Common myeloid progenitor, CD34-positive (primary cell): ENCODE results near the gene FXN.
"Not testable (repeated sequence)": the region's sequence is repeated elsewhere in the genome, so short reads cannot be mapped to it uniquely, and the experiment has no call there.

Source experiments
- CTCF ChIA-PET: fragments of 350-600 bp; sonication (Branson Sonifier 250); formaldehyde crosslinking; loops from one replicate; lab custom pipeline; 2021; ENCODE audit warnings: antibody characterized with exemption; lab: Charles Lee
- POLR2A ChIA-PET: fragments of 350-600 bp; sonication (Branson Sonifier 250); formaldehyde crosslinking; loops from one replicate; lab custom pipeline; 2021; ENCODE audit warnings: antibody characterized with exemption; lab: Charles Lee
- DNase-seq, 3 donors: peaks; one replicate each; pipeline versions ENCODE4 v3.0.0 to v3.0.0-alpha.2; 2013
- H3K27ac ChIP-seq, 2 experiments: 1 replicate in 1 of 2; 2 replicates in 1 of 2; pipeline ENCODE4 v1.7.0; 2013; ENCODE audit warnings: inconsistent platforms in 2 of 2, low read length in 2 of 2, mild to moderate bottlenecking in 2 of 2, low read depth in 1 of 2, moderate library complexity in 1 of 2; ENCODE audit not compliant: severe bottlenecking in 2 of 2, insufficient read depth in 1 of 2, poor library complexity in 1 of 2
- H3K27me3 ChIP-seq, 5 experiments: replicated peaks in 2 of 5; 1 replicate in 3 of 5; 2 replicates in 2 of 5; pipeline versions ENCODE4 v1.6.1 to v1.7.0; 2013; ENCODE audit warnings: low read length in 4 of 5, mild to moderate bottlenecking in 2 of 5, moderate library complexity in 2 of 5, inconsistent platforms in 1 of 5; ENCODE audit not compliant: insufficient read depth in 5 of 5, control insufficient read depth in 4 of 5
- H3K36me3 ChIP-seq, 4 experiments: 1 replicate in 2 of 4; 2 replicates in 2 of 4; pipeline versions ENCODE4 v1.6.1 to v1.7.0; 2013; ENCODE audit warnings: low read length in 3 of 4, control low read depth in 1 of 4, mild to moderate bottlenecking in 1 of 4; ENCODE audit not compliant: control insufficient read depth in 4 of 4, insufficient read depth in 4 of 4
- H3K4me1 ChIP-seq, 4 experiments: 1 replicate in 3 of 4; 2 replicates in 1 of 4; pipeline versions ENCODE4 v1.6.1 to v1.7.1; 2013; ENCODE audit warnings: low read length in 3 of 4, mild to moderate bottlenecking in 3 of 4, control low read depth in 1 of 4, inconsistent platforms in 1 of 4, moderate library complexity in 1 of 4; ENCODE audit not compliant: control insufficient read depth in 4 of 4, insufficient read depth in 4 of 4; ENCODE audit errors: control extremely low read depth in 1 of 4
- H3K4me3 ChIP-seq, 7 experiments: 1 replicate in 4 of 7; 2 replicates in 3 of 7; pipeline versions ENCODE4 v1.5.1 to v1.7.0; 2013; ENCODE audit warnings: mild to moderate bottlenecking in 7 of 7, low read length in 6 of 7, moderate library complexity in 6 of 7, inconsistent platforms in 2 of 7, low read depth in 2 of 7, control low read depth in 1 of 7; ENCODE audit not compliant: insufficient read depth in 4 of 7, control insufficient read depth in 1 of 7; ENCODE audit errors: extremely low read depth in 1 of 7
- H3K9me3 ChIP-seq, 5 experiments: 1 replicate in 4 of 5; 2 replicates in 1 of 5; pipeline versions ENCODE4 v1.6.1 to v1.7.1; 2013; ENCODE audit warnings: low read length in 4 of 5, mild to moderate bottlenecking in 2 of 5, inconsistent platforms in 1 of 5, low read depth in 1 of 5, moderate library complexity in 1 of 5; ENCODE audit not compliant: control insufficient read depth in 4 of 5, insufficient read depth in 2 of 5; ENCODE audit errors: control extremely low read depth in 1 of 5
- WGBS: methylation state at CpG from one replicate; pipeline ENCODE4 v1.1.5; 2013; ENCODE audit not compliant: insufficient coverage; 5-methylcytosine and 5-hydroxymethylcytosine counted together

FXN gene

DNA sequence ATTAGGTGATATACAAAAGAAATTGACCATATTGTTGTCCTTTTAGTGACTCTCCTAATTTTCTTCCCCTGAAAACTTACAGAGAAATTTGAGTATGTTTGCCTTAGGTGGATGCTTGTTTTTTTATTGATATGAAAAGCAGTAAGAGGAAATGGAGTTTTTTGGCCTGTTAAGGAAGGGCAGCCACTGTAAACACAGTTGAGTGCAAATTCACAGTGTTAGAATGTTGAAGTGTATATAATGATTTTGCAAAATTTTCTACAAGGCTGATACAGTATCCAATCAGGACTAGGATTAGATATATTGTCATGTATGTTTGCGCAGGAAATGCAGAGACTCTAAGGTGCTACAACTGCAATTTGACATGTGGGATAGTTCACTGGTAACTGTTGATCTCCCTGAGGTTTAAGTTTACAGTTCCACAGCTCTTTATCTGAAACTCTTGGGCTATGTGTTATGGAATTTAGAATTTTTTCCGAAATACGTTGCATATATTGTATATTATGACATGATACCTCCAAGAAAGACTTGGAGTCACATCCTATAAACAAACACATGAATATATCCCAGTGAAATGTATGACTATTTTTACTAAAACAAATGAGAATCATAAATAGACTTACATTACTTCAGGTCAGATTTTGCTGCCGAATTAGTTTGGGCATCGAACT is 62.5 kb downstream of the FXN start:
- H3K9me3 ChIP-seq = no peaks in the 10 kb centered on the region
- peaks cover 0 to 8% (median 0%) of the 10 kb centered on the region in 4 experiments for H3K36me3 ChIP-seq
- WGBS = 100% methylated on average over 1 of the region's 5 CpGs
- no peak overlapping the region for H3K4me3 ChIP-seq
- H3K27ac ChIP-seq = no peak overlapping the region
- DNase-seq = no peak
- H3K4me1 ChIP-seq = no peaks in the 10 kb centered on the region
- ChIA-PET CTCF (interaction anchor here (0.6 kb wide), 1 partner anchor 60 kb away, joined by 3 read pairs; no protein-coding TSS in a partner anchor), POLR2A (interaction anchor here (0.6 kb wide), 1 partner anchor 61 kb away, joined by 6 read pairs; no protein-coding TSS in a partner anchor)
- H3K27me3 ChIP-seq = no peaks in the 10 kb centered on the region

DNA sequence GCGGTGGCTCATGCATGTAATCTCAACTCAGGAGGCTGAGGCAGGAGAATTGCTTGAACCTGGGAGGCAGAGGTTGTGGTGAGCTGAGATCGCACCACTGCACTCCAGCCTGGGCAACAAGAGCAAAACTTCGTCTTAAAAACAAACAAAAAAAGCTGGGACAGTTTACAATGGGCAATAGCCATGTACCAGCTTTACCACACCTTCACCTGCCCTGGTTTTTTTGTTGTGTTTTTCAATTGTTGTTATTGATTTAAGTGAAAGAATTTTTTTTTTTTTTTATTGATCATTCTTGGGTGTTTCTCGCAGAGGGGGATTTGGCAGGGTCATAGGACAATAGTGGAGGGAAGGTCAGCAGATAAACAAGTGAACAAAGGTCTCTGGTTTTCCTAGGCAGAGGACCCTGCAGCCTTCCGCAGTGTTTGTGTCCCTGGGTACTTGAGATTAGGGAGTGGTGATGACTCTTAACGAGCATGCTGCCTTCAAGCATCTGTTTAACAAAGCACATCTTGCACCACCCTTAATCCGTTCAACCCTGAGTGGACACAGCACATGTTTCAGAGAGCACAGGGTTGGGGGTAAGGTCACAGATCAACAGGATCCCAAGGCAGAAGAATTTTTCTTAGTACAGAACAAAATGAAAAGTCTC is 67.9 kb downstream of the FXN start:
- H3K9me3 ChIP-seq, DNase-seq, H3K36me3 ChIP-seq, H3K4me3 ChIP-seq, H3K27ac ChIP-seq, H3K27me3 ChIP-seq, H3K4me1 ChIP-seq: not testable (repeated sequence)
- 100% methylated on average over 2 of the region's 7 CpGs for WGBS
- CTCF ChIA-PET = interaction anchor here (0.7 to 3.1 kb wide), 3 partner anchors 7 to 46 kb away, joined by 3 to 7 read pairs (median 5); no protein-coding TSS in a partner anchor
- POLR2A ChIA-PET = interaction anchor here (0.6 kb wide), 1 partner anchor 104 kb away, joined by 3 read pairs; no protein-coding TSS in a partner anchor

DNA sequence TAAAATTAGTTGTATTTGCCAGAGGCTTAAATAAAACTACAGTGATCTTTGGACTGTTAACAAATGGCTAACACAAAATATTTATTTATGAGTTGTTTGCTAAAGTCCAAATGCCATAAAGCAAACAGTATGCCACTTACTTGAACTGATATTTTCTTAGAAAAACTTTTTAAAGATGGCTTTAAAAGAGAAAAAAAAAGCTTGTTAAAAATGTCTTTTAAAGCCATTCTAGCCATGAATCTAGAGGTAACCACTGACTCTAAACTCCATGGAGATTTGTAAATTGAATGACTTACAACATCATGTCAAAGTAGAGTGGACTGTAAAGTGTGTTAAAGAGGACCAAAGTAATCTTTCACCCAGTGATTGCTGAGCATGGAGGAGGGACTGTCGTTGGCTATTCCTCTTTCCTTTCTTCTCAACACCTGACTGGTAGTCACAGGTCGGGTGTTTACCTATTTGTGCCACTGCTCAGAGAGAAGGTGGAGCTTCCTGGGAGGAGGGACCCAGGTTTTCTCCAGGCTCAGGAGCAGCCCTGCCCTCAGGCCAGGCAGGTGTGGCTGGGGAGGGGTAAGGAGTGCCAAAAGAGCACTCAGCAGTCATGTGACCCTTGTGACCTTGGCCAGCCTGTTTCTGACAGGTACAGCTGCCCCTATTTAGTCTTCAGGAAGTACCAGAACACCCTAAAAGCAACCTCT is 69.4 kb downstream of the FXN start:
- Histone ChIP-seq H3K4me1 (no peaks in the 10 kb centered on the region), H3K4me3 (no peak overlapping the region), H3K27ac (no peak overlapping the region), H3K9me3 (no peaks in the 10 kb centered on the region), H3K36me3 (peaks cover 0 to 3% (median 0%) of the 10 kb centered on the region in 4 experiments), H3K27me3 (no peaks in the 10 kb centered on the region)
- CTCF ChIA-PET = interaction anchor here (1.9 kb wide), 1 partner anchor 17 kb away, joined by 5 read pairs; no protein-coding TSS in a partner anchor
- 100% methylated on average over 1 of the region's 2 CpGs for WGBS
- DNase-seq = no peak
- POLR2A ChIA-PET = no interaction called here

DNA sequence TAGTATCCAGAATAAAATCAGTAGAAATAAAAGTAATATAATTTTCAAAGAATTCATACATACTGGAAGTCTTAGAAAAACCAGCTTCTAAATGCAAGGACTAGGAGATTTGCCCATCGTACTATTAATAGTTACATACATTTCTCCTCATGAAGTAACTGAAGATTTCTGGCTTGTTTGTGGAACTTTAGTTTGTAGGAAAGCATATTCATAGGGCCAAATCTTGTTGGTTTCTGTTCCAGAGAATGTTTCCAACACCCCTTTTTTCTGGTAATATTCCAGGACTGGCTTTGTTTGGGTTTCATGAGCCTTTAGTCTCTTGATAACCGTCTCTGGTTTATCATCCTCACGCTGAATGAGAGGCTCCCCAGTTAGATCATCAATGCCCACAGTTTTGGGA is 72.2 kb downstream of the FXN start:
- no peak overlapping the region for H3K27ac ChIP-seq
- DNase-seq = no peak
- H3K9me3 ChIP-seq = no peaks in the 10 kb centered on the region
- no peaks in the 10 kb centered on the region for H3K4me1 ChIP-seq
- POLR2A ChIA-PET = no interaction called here
- no peak overlapping the region for H3K4me3 ChIP-seq
- no peaks in the 10 kb centered on the region for H3K27me3 ChIP-seq
- 100% methylated on average over 2 of the region's 3 CpGs for WGBS
- CTCF ChIA-PET = interaction anchor here (1.0 kb wide), 1 partner anchor 191 kb away, joined by 3 read pairs; no protein-coding TSS in a partner anchor
- H3K36me3 ChIP-seq = no peaks in the 10 kb centered on the region

DNA sequence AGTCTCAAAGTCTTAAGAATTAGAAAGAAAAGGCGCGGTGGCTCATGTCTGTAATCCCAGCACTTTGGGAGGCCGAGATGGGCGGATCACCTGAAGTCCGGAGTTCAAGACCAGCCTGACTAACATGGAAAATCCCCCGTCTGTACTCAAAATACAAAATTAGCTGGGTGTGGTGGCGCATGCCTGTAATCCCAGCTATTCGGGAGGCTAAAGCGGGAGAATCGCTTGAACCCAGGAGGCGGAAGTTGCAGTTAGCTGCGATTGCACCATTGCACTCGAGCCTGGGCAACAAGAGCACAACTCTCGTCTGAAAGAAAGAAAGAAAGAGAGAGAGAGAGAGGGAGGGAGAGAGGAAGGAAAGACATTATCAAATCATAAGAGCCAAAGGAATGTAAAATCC is 73.2 kb downstream of the FXN start:
- H3K4me1 ChIP-seq, H3K9me3 ChIP-seq, H3K36me3 ChIP-seq, H3K4me3 ChIP-seq, POLR2A ChIA-PET, H3K27me3 ChIP-seq, DNase-seq, H3K27ac ChIP-seq, CTCF ChIA-PET: not testable (repeated sequence)
- 95% methylated on average over 12 of the region's 14 CpGs for WGBS

DNA sequence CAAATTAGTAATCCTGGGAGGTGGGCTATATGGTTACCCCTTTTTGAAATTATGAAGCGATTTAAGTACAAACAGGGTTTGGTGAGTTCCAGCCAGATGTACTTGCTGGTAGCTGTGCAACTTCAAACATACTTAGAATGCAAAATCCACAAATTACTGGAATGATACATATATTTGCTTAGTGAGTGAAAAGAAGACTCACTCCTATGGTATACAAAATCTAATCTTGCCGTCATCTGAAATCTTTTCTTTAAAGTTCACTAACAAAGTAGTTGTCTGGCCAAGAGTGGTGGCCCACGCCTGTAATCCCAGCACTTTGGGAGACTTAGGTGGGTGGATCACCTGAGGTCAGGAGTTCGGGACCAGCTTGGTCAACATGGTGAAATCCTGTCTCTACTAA is 73.6 kb downstream of the FXN start:
- Histone ChIP-seq H3K9me3 (no peaks in the 10 kb centered on the region), H3K27me3 (no peaks in the 10 kb centered on the region), H3K4me1 (no peaks in the 10 kb centered on the region), H3K27ac (no peak overlapping the region), H3K36me3 (no peaks in the 10 kb centered on the region), H3K4me3 (no peak overlapping the region)
- POLR2A ChIA-PET = no interaction called here
- 100% methylated on average over 2 of the region's 4 CpGs for WGBS
- DNase-seq = no peak
- CTCF ChIA-PET = no interaction called here
